MCF 10A (cell line): ENCODE results near the gene ATP8B3. TPM values are rescaled to one million over a fixed set of nuclear protein-coding genes. Genes with fewer than 3 reads are reported as not detected.

Experiments used
- BruUV-seq: library from RNA; stranded (reverse); fragments of 400-500 nt; replicated peaks from 2 replicates; lab custom pipeline; 2021; lab: Mats Ljungman, UMichigan
- CTCF ChIA-PET: fragments of 300-600 bp; sonication (Branson Sonifier 250); formaldehyde crosslinking; extraction: SDS; loops from one replicate; lab custom pipeline; 2021; ENCODE audit warnings: antibody characterized with exemption, inconsistent platforms; lab: Yijun Ruan, JAX
- POLR2A ChIA-PET: fragments of 300-600, 350-650 bp; sonication (Branson Sonifier 250); formaldehyde crosslinking; extraction: SDS; loops from one replicate; lab custom pipeline; 2020; ENCODE audit warnings: antibody characterized with exemption, inconsistent platforms; lab: Yijun Ruan, JAX
- DNase-seq: peaks from one replicate; pipeline ENCODE4 v3.0.0-alpha.2; 2018; ENCODE audit not compliant: unreplicated experiment
- H3K27ac Mint-ChIP-seq: one replicate; pipeline ENCODE4 v1.8.0; 2022; ENCODE audit warnings: mild to moderate bottlenecking, low read depth, mixed read lengths; ENCODE audit not compliant: unreplicated experiment
- H3K27me3 Mint-ChIP-seq: one replicate; pipeline ENCODE4 v1.8.0; 2022; ENCODE audit warnings: mixed read lengths; ENCODE audit not compliant: insufficient read depth, unreplicated experiment
- H3K36me3 Mint-ChIP-seq: one replicate; pipeline ENCODE4 v1.8.0; 2022; ENCODE audit warnings: mild to moderate bottlenecking, moderate library complexity, mixed read lengths; ENCODE audit not compliant: insufficient read depth, unreplicated experiment
- H3K4me1 Mint-ChIP-seq: one replicate; pipeline ENCODE4 v1.8.0; 2022; ENCODE audit warnings: mixed read lengths; ENCODE audit not compliant: insufficient read depth, unreplicated experiment
- H3K4me3 Mint-ChIP-seq: one replicate; pipeline ENCODE4 v1.8.0; 2022; ENCODE audit warnings: mild to moderate bottlenecking, moderate library complexity, mixed read lengths; ENCODE audit not compliant: unreplicated experiment
- H3K9me3 Mint-ChIP-seq: one replicate; pipeline ENCODE4 v1.8.0; 2022; ENCODE audit warnings: mixed read lengths; ENCODE audit not compliant: unreplicated experiment
- CTCF ChIP-seq: fragments of 200-600 bp; IDR thresholded peaks from one replicate; pipeline ENCODE4 v1.8.0; 2022; ENCODE audit warnings: antibody characterized with exemption, mild to moderate bottlenecking; ENCODE audit not compliant: unreplicated experiment
- intact Hi-C: fragments of 100-400 bp; cut with micrococcal nuclease; formaldehyde crosslinking; loops from 2 replicates; pipeline ENCODE4 v1.14.1; 2022
- total RNA-seq: library from RNA; stranded (reverse); gene quantifications from 2 replicates; pipeline ENCODE4 v1.2.3, GENCODE V29; 2022

Gene ATP8B3
- total RNA-seq, 1 experiment from 2014 or later: 9.3 TPM

- BruUV-seq: no TSS peak
- Mint-ChIP-seq H3K4me3 (no peak overlapping the region), H3K27me3 (peaks cover 15% of the 10 kb centered on the region), H3K36me3 (no peaks in the 10 kb centered on the region), H3K27ac (no peak overlapping the region), H3K9me3 (peaks cover 8% of the 10 kb centered on the region), H3K4me1 (peaks cover 19% of the 10 kb centered on the region)
- CTCF ChIA-PET: interaction anchor here (0.6 to 5.6 kb wide), 10 partner anchors 13 to 105 kb away, joined by 3 to 54 read pairs (median 4); no protein-coding TSS in a partner anchor
- TF ChIP-seq CTCF: no peak
- POLR2A ChIA-PET: no interaction called here
- DNase-seq: no peak
- intact Hi-C loops: no loop called here
Observed at GRCh38 chr19:1768918-1769644, 43.0 kb downstream of the ATP8B3 start.

GRCh38 chr19:1768248-1768647 is 43.8 kb downstream of the ATP8B3 start:
- H3K27ac Mint-ChIP-seq: no peak overlapping the region
- DNase-seq: no peak
- no peak overlapping the region for H3K4me3 Mint-ChIP-seq
- intact Hi-C loops: no loop called here
- ChIA-PET POLR2A (interaction anchor here (0.6 to 0.8 kb wide), 2 partner anchors 75 to 96 kb away, joined by 3 read pairs; no protein-coding TSS in a partner anchor), CTCF (interaction anchor here (0.6 to 1.1 kb wide), 12 partner anchors 9 to 104 kb away, joined by 3 to 11 read pairs (median 3); no protein-coding TSS in a partner anchor)
- H3K36me3 Mint-ChIP-seq: no peaks in the 10 kb centered on the region
- H3K27me3 Mint-ChIP-seq: peaks cover 23% of the 10 kb centered on the region
- TF ChIP-seq CTCF: no peak
- H3K9me3 Mint-ChIP-seq: peaks cover 8% of the 10 kb centered on the region
- H3K4me1 Mint-ChIP-seq: peaks cover 11% of the 10 kb centered on the region
- BruUV-seq: no TSS peak

GRCh38 chr19:1767464-1767933 is 44.6 kb downstream of the ATP8B3 start:
- no peak overlapping the region for H3K27ac Mint-ChIP-seq
- intact Hi-C loops: loop anchor here (1.0 to 2.0 kb wide), 3 partner anchors 28 to 95 kb away; no protein-coding TSS in a partner anchor
- H3K4me3 Mint-ChIP-seq: no peak overlapping the region
- peaks cover 8% of the 10 kb centered on the region for H3K9me3 Mint-ChIP-seq
- H3K27me3 Mint-ChIP-seq: peaks cover 31% of the 10 kb centered on the region
- no peaks in the 10 kb centered on the region for H3K36me3 Mint-ChIP-seq
- no TSS peak for BruUV-seq
- peak; percentile 94 for TF ChIP-seq CTCF
- peaks cover 4% of the 10 kb centered on the region for H3K4me1 Mint-ChIP-seq
- ChIA-PET CTCF (interaction anchor here (0.6 to 3.8 kb wide), 18 partner anchors 10 to 186 kb away, joined by 3 to 45 read pairs (median 4); no protein-coding TSS in a partner anchor), POLR2A (no interaction called here)
- peak; percentile 48 for DNase-seq

- intact Hi-C loops: loop anchor here (1.0 to 2.0 kb wide), 3 partner anchors 28 to 95 kb away; no protein-coding TSS in a partner anchor
- no TSS peak for BruUV-seq
- ChIA-PET POLR2A (interaction anchor here (0.7 to 1.1 kb wide), 2 partner anchors 16 to 28 kb away, joined by 3 read pairs; no protein-coding TSS in a partner anchor), CTCF (interaction anchor here (0.6 to 3.8 kb wide), 17 partner anchors 11 to 216 kb away, joined by 3 to 45 read pairs (median 4); no protein-coding TSS in a partner anchor)
- DNase-seq: peak; percentile 33
- H3K9me3 Mint-ChIP-seq: peaks cover 8% of the 10 kb centered on the region
- no peak for TF ChIP-seq CTCF
- H3K27me3 Mint-ChIP-seq: peaks cover 37% of the 10 kb centered on the region
- no peak overlapping the region for H3K4me3 Mint-ChIP-seq
- H3K27ac Mint-ChIP-seq: no peak overlapping the region
- H3K36me3 Mint-ChIP-seq: no peaks in the 10 kb centered on the region
- no peaks in the 10 kb centered on the region for H3K4me1 Mint-ChIP-seq
Observed at GRCh38 chr19:1766800-1767352, 45.2 kb downstream of the ATP8B3 start.
